Activated CD4-positive, alpha-beta T cell treated with anti-CD3 and anti-CD28 coated beads, Interleukin-2, Interleukin-6, amounts not matched to agents 100 ng/mL and 50 ng/mL, durations not matched to agents 16 hours and 8 hours (primary cell): Measurements from ENCODE around the gene PCDHA13.
"Not testable (repeated sequence)": the region's sequence is repeated elsewhere in the genome, so short reads cannot be mapped to it uniquely, and the experiment has no call there.

Source experiments
- DNase-seq: peaks from one replicate; pipeline ENCODE4 v3.0.0-alpha.2; 2020

PCDHA13 gene

GRCh38 chr5:140870221-140871201 is 11.4 kb upstream of the PCDHA13 start:
- DNase-seq: no peak

- DNase-seq: no peak
Observed at GRCh38 chr5:140875085-140876065, 6.5 kb upstream of the PCDHA13 start, which contains the start of gene PCDHA12. Gene PCDHA12 (plus strand): TSS chr5:140875308. CDS start chr5:140875473, 165 bp downstream.

GRCh38 chr5:140876541-140877261 is 5.2 kb upstream of the PCDHA13 start:
- DNase-seq: not testable (repeated sequence)

- DNase-seq: no peak
Observed at GRCh38 chr5:140877262-140877581, 4.7 kb upstream of the PCDHA13 start.

- no peak for DNase-seq
Observed at GRCh38 chr5:140882591-140882899, 621 bp downstream of the PCDHA13 start.

- no peak for DNase-seq
Observed at GRCh38 chr5:140883373-140883772, 1.4 kb downstream of the PCDHA13 start.

- no peak for DNase-seq
Observed at GRCh38 chr5:140883927-140884697, 2.2 kb downstream of the PCDHA13 start.

GRCh38 chr5:140916325-140916724 is 34.4 kb downstream of the PCDHA13 start:
- DNase-seq: no peak

- no peak for DNase-seq
Observed at GRCh38 chr5:140923601-140924000, 41.7 kb downstream of the PCDHA13 start.

GRCh38 chr5:140925806-140926442 is 44.0 kb downstream of the PCDHA13 start, which contains the start of gene PCDHAC1:
Gene PCDHAC1 (plus strand): TSS chr5:140926299. CDS start chr5:140926893, 594 bp downstream.
- no peak for DNase-seq

GRCh38 chr5:140926443-140927227 is 44.7 kb downstream of the PCDHA13 start:
- DNase-seq: peak; percentile 15

- DNase-seq: no peak
Observed at GRCh38 chr5:140927228-140927573, 45.3 kb downstream of the PCDHA13 start.
